HG03378 (cell line): ENCODE results near the gene MRAP.

Source experiments
- ATAC-seq: cut with Tn5 transposase; IDR thresholded peaks from one replicate; pipeline ENCODE4 v1.9.1; 2021; ENCODE audit warnings: mild to moderate bottlenecking, moderate library complexity; ENCODE audit not compliant: unreplicated experiment

MRAP gene

GRCh38 chr21:32347977-32348376 lies 49.3 kb downstream of the MRAP start:
- ATAC-seq, result no peak

GRCh38 chr21:32348604-32349332 lies 50.1 kb downstream of the MRAP start:
- no peak for ATAC-seq

- no peak for ATAC-seq
Observed at GRCh38 chr21:32349333-32349944, 50.8 kb downstream of the MRAP start.

GRCh38 chr21:32350211-32350980 lies 51.7 kb downstream of the MRAP start:
- no peak for ATAC-seq

- no peak for ATAC-seq
Observed at GRCh38 chr21:32350981-32351380, 52.3 kb downstream of the MRAP start.

- no peak for ATAC-seq
Observed at GRCh38 chr21:32351428-32351827, 52.8 kb downstream of the MRAP start.

- ATAC-seq, result no peak
Observed at GRCh38 chr21:32352526-32352925, 53.9 kb downstream of the MRAP start.

GRCh38 chr21:32353002-32353711 lies 54.5 kb downstream of the MRAP start:
- ATAC-seq, result no peak

GRCh38 chr21:32356874-32357395 lies 58.3 kb downstream of the MRAP start:
- no peak for ATAC-seq

- ATAC-seq, result no peak
Observed at GRCh38 chr21:32359719-32360260, 61.1 kb downstream of the MRAP start.

- ATAC-seq, result no peak
Observed at GRCh38 chr21:32360401-32360975, 61.8 kb downstream of the MRAP start.
